NT2/D1 (cell line): ENCODE data around the gene KLF15.

Experiments used
- SUZ12 ChIP-seq: IDR thresholded peaks from 2 replicates; pipeline ENCODE4 v1.6.1; 2011; ENCODE audit not compliant: insufficient read length, insufficient read depth; ENCODE audit errors: extremely low read depth
- YY1 ChIP-seq: IDR thresholded peaks from 2 replicates; pipeline ENCODE4 v1.6.1; 2011; ENCODE audit not compliant: insufficient read length, insufficient read depth
- ZNF274 ChIP-seq: IDR thresholded peaks from 2 replicates; pipeline ENCODE4 v1.6.1; 2011; ENCODE audit warnings: mild to moderate bottlenecking, low read depth, low read length

GRCh38 chr3:126356373-126357264 is 589 bp downstream of the KLF15 start:
- no peak for TF ChIP-seq ZNF274
- TF ChIP-seq SUZ12: no peak
- no peak for TF ChIP-seq YY1
